Astrocyte (in vitro differentiated cells and primary cell): Measurements from ENCODE around the gene KRT40.

Source experiments
- EZH2 ChIP-seq: IDR thresholded peaks from 2 replicates; pipeline ENCODE4 v1.6.1; 2012; ENCODE audit warnings: mild to moderate bottlenecking, low read length, inconsistent platforms; ENCODE audit not compliant: insufficient read depth
- TF ChIP-seq, protein P1 (sequence below): IDR thresholded peaks from 2 replicates; pipeline ENCODE4 v1.5.1; 2011; ENCODE audit warnings: low read depth, mild to moderate bottlenecking, inconsistent platforms, low read length, moderate library complexity; ENCODE audit not compliant: insufficient read depth

DNA sequence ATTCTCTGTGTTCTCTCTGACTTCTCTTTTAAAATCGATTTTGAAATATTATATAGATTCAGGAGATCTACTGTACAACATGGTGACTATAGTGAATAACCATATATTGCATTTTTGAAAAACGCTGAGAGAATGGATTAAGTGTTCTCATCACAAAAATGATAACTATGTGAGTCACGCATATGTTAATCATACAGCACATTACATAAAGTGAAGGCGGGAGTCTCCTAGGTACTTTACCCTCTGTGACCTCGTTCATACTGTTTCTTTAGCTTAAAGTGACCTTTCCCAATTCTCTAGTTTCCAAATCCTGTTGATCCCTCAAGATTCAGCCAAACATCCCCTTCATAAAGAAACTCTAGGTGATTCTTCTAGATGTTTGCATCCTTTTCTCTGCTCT is 18.7 kb upstream of the KRT40 start:
- TF ChIP-seq, protein P1, sequence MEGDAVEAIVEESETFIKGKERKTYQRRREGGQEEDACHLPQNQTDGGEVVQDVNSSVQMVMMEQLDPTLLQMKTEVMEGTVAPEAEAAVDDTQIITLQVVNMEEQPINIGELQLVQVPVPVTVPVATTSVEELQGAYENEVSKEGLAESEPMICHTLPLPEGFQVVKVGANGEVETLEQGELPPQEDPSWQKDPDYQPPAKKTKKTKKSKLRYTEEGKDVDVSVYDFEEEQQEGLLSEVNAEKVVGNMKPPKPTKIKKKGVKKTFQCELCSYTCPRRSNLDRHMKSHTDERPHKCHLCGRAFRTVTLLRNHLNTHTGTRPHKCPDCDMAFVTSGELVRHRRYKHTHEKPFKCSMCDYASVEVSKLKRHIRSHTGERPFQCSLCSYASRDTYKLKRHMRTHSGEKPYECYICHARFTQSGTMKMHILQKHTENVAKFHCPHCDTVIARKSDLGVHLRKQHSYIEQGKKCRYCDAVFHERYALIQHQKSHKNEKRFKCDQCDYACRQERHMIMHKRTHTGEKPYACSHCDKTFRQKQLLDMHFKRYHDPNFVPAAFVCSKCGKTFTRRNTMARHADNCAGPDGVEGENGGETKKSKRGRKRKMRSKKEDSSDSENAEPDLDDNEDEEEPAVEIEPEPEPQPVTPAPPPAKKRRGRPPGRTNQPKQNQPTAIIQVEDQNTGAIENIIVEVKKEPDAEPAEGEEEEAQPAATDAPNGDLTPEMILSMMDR: no peak
- TF ChIP-seq EZH2: no peak
